H1 (cell line): Measurements from ENCODE around the gene SERPINB6.

Source experiments
- CEBPB ChIP-seq: IDR thresholded peaks from 2 replicates; pipeline ENCODE4 v1.6.1; 2012; ENCODE audit warnings: low read depth, low read length
- CTCF ChIP-seq, 3 experiments: IDR thresholded peaks; 1 replicate in 2 of 3; 2 replicates in 1 of 3; pipeline versions ENCODE4 v1.5.1 to v1.6.1; 2011; ENCODE audit warnings: low read length in 3 of 3, mild to moderate bottlenecking in 3 of 3, inconsistent platforms in 2 of 3, low read depth in 1 of 3, moderate library complexity in 1 of 3; ENCODE audit not compliant: insufficient read depth in 1 of 3; ENCODE audit errors: control extremely low read depth in 1 of 3
- EGR1 ChIP-seq: IDR thresholded peaks from 2 replicates; pipeline ENCODE4 v1.6.1; 2011; ENCODE audit warnings: low read depth, low read length, borderline replicate concordance
- EP300 ChIP-seq, 2 experiments: IDR thresholded peaks; 1 replicate in 1 of 2; 2 replicates in 1 of 2; pipeline ENCODE4 v1.6.1; 2011 to 2012; ENCODE audit warnings: low read depth in 2 of 2, low read length in 2 of 2, mild to moderate bottlenecking in 2 of 2, borderline replicate concordance in 1 of 2, inconsistent platforms in 1 of 2, moderate library complexity in 1 of 2
- JUND ChIP-seq: IDR thresholded peaks from 2 replicates; pipeline ENCODE4 v1.6.1; 2011; ENCODE audit warnings: mild to moderate bottlenecking, improper control_type of control experiment, low read length
- NRF1 ChIP-seq: IDR thresholded peaks from 2 replicates; pipeline ENCODE4 v1.6.1; 2011; ENCODE audit warnings: mild to moderate bottlenecking, low read depth, low read length, improper control_type of control experiment
- POLR2A ChIP-seq, 2 experiments: IDR thresholded peaks; 1 replicate in 1 of 2; 2 replicates in 1 of 2; pipeline ENCODE4 v1.6.1; 2011; ENCODE audit warnings: low read depth in 2 of 2, low read length in 2 of 2, mild to moderate bottlenecking in 2 of 2; ENCODE audit errors: control extremely low read depth in 1 of 2
- POLR2AphosphoS5 ChIP-seq: IDR thresholded peaks from 2 replicates; pipeline ENCODE4 v1.6.1; 2011; ENCODE audit warnings: low read depth, low read length
- RFX5 ChIP-seq: IDR thresholded peaks from 2 replicates; pipeline ENCODE4 v1.6.1; 2011; ENCODE audit warnings: low read depth, low read length, improper control_type of control experiment, borderline replicate concordance
- SP2 ChIP-seq: IDR thresholded peaks from 2 replicates; pipeline ENCODE4 v1.6.1; 2012; ENCODE audit warnings: mild to moderate bottlenecking, low read length, inconsistent platforms
- TAF1 ChIP-seq: IDR thresholded peaks from 2 replicates; pipeline ENCODE4 v1.6.1; 2011; ENCODE audit warnings: mild to moderate bottlenecking, low read depth, low read length
- TAF7 ChIP-seq: optimal IDR thresholded peaks from 2 replicates; pipeline ENCODE3; 2011; ENCODE audit warnings: low read depth, mild to moderate bottlenecking, inconsistent platforms, low read length, moderate library complexity, borderline replicate concordance
- YY1 ChIP-seq: IDR thresholded peaks from 2 replicates; pipeline ENCODE4 v1.6.1; 2011; ENCODE audit warnings: low read depth, mild to moderate bottlenecking, low read length

- TF ChIP-seq YY1 = no peak
- no peak for TF ChIP-seq TAF1
- no peak for TF ChIP-seq CTCF (IDR thresholded peaks at IDR 0.05; ENCODE audit: control extremely low read depth in 1 of 3, insufficient read depth in 1 of 3, low read depth in 1 of 3, low read length in 3 of 3)
- no peak for TF ChIP-seq POLR2AphosphoS5
- TF ChIP-seq SP2 = no peak
- TF ChIP-seq EP300 (IDR thresholded peaks at IDR 0.05; ENCODE audit: borderline replicate concordance in 1 of 2, low read depth in 2 of 2, low read length in 2 of 2) = no peak
- no peak for TF ChIP-seq JUND
- no peak for TF ChIP-seq POLR2A (IDR thresholded peaks at IDR 0.05; ENCODE audit: control extremely low read depth in 1 of 2, low read depth in 2 of 2, low read length in 2 of 2)
- TF ChIP-seq CEBPB = no peak
- TF ChIP-seq RFX5 = no peak
- no peak for TF ChIP-seq NRF1
- TF ChIP-seq TAF7 = no peak
- TF ChIP-seq EGR1 = no peak
Observed at GRCh38 chr6:2963756-2964155, 7.6 kb downstream of the SERPINB6 start.
